GM18861 (cell line): ENCODE results near the gene NME7.
"Not testable (repeated sequence)": the region's sequence is repeated elsewhere in the genome, so short reads cannot be mapped to it uniquely, and the experiment has no call there.

Source experiments
- ATAC-seq: cut with Tn5 transposase; IDR thresholded peaks from one replicate; pipeline ENCODE4 v1.9.1; 2021; ENCODE audit not compliant: unreplicated experiment

Gene NME7

GRCh38 chr1:169133228-169133576 lies 234.4 kb downstream of the NME7 start:
- no peak for ATAC-seq

GRCh38 chr1:169132512-169133227 lies 234.9 kb downstream of the NME7 start:
- ATAC-seq, result no peak

- no peak for ATAC-seq
These were observed 236.9 kb downstream of the NME7 start for GRCh38 chr1:169130683-169131082.

GRCh38 chr1:169129109-169129784 lies 238.3 kb downstream of the NME7 start:
- ATAC-seq, result no peak

- no peak for ATAC-seq
These were observed 239.0 kb downstream of the NME7 start for GRCh38 chr1:169128562-169128961.

GRCh38 chr1:169127305-169127704 lies 240.3 kb downstream of the NME7 start:
- no peak for ATAC-seq

- ATAC-seq, result no peak
These were observed 241.3 kb downstream of the NME7 start for GRCh38 chr1:169126335-169126734.

- ATAC-seq, result not testable (repeated sequence)
These were observed 242.0 kb downstream of the NME7 start for GRCh38 chr1:169125597-169125996.

- no peak for ATAC-seq
These were observed 243.1 kb downstream of the NME7 start for GRCh38 chr1:169124459-169124858.

GRCh38 chr1:169122976-169123375 lies 244.6 kb downstream of the NME7 start:
- no peak for ATAC-seq

- no peak for ATAC-seq
These were observed 246.3 kb downstream of the NME7 start for GRCh38 chr1:169121146-169121923.

- no peak for ATAC-seq
These were observed 247.5 kb downstream of the NME7 start for GRCh38 chr1:169120066-169120465.

GRCh38 chr1:169119405-169119804 lies 248.2 kb downstream of the NME7 start:
- no peak for ATAC-seq

GRCh38 chr1:169118227-169118626 lies 249.4 kb downstream of the NME7 start:
- no peak for ATAC-seq

- ATAC-seq, result no peak
These were observed 250.0 kb downstream of the NME7 start for GRCh38 chr1:169117599-169117998.

- ATAC-seq, result no peak
These were observed 250.6 kb downstream of the NME7 start for GRCh38 chr1:169117014-169117413.

- ATAC-seq, result peak; percentile 65
These were observed 251.6 kb downstream of the NME7 start for GRCh38 chr1:169115891-169116585.

- no peak for ATAC-seq
These were observed 253.9 kb downstream of the NME7 start for GRCh38 chr1:169113613-169114119.

GRCh38 chr1:169112241-169112640 lies 255.4 kb downstream of the NME7 start:
- ATAC-seq, result no peak

- ATAC-seq, result no peak
These were observed 256.1 kb downstream of the NME7 start for GRCh38 chr1:169111472-169111871.
